ENCODE results near the gene BRF1. TPM values are rescaled to one million over a fixed set of nuclear protein-coding genes. Genes with fewer than 3 reads are reported as not detected.
A peak's percentile ranks its signal among the peaks of the same experiment; 100 is the strongest.

Gene BRF1
- total and polyA plus RNA-seq, 2 of the 8 experiments (the other 6 are each of a cell fraction or from before 2014, with no cell fraction given), result 7.7 to 18.3 TPM

GRCh38 chr14:105177082-105177481 lies 123.7 kb downstream of the BRF1 start:
- Histone ChIP-seq H4K91ac (replicated peaks; ENCODE audit: insufficient read length, low read length) (no peak overlapping the region), H2AK5ac (ENCODE audit: low read depth, low read length) (no peak overlapping the region), H4K8ac (ENCODE audit: extremely low read depth, insufficient read depth, low read length) (peak overlapping the region; percentile 51; the same call in 1 of the 2 replicates), H3K4ac (replicated peaks; ENCODE audit: insufficient read length, low read depth, low read length) (no peak overlapping the region), H3K4me2 (ENCODE audit: insufficient read depth in 1 of 2, low read depth in 2 of 2, low read length in 2 of 2) (no peak overlapping the region), H2AFZ (ENCODE audit: low read length) (no peak overlapping the region), H3K36me3 (ENCODE audit: control insufficient read depth in 2 of 4, insufficient read depth in 4 of 4, low read length in 3 of 4) (no peaks in the 10 kb centered on the region), H2BK120ac (replicated peaks; ENCODE audit: low read depth, low read length) (no peak overlapping the region), H2BK15ac (ENCODE audit: low read length) (no peak overlapping the region), H3K4me3 (ENCODE audit: extremely low read depth in 1 of 4, insufficient read depth in 2 of 4, low read depth in 3 of 4, low read length in 4 of 4) (no peak overlapping the region), H4K5ac (ENCODE audit: insufficient read length, low read depth, low read length) (no peak overlapping the region), H3K9ac (replicated peaks in 1 of 4; ENCODE audit: extremely low read depth in 1 of 4, low read depth in 3 of 4, low read length in 3 of 4) (no peak overlapping the region), H3K18ac (ENCODE audit: extremely low read depth, low read length) (no peak overlapping the region), H3K79me1 (ENCODE audit: low read depth, low read length) (no peaks in the 10 kb centered on the region; the same call in 1 of the 2 replicates), H2BK20ac (ENCODE audit: low read length) (no peak overlapping the region), H3K23ac (ENCODE audit: insufficient read length) (no peak overlapping the region), H3K4me1 (replicated peaks in 1 of 4; ENCODE audit: control insufficient read depth in 3 of 4, insufficient read depth in 4 of 4, low read length in 3 of 4) (peaks cover 0 to 4% (median 1%) of the 10 kb centered on the region in 4 experiments; a peak in 1 of 7 replicates), H3K27ac (ENCODE audit: low read depth, low read length) (no peak overlapping the region), H3K14ac (ENCODE audit: insufficient read length) (no peak overlapping the region), H2BK12ac (ENCODE audit: low read depth, low read length) (no peak overlapping the region), H3K23me2 (ENCODE audit: low read depth, low read length) (peaks cover 3% of the 10 kb centered on the region; the same call in 1 of the 2 replicates), H2BK5ac (ENCODE audit: low read depth, low read length) (no peak overlapping the region), H3K27me3 (replicated peaks in 1 of 4; ENCODE audit: control insufficient read depth in 3 of 4, extremely low read depth in 1 of 4, insufficient read depth in 3 of 4, low read length in 3 of 4) (peaks cover 0 to 7% (median 5%) of the 10 kb centered on the region in 4 experiments; a peak in 4 of 7 replicates), H3K56ac (replicated peaks; ENCODE audit: insufficient read length, low read depth, low read length) (no peak overlapping the region), H3K79me2 (ENCODE audit: control insufficient read depth in 1 of 2, insufficient read depth in 2 of 2, low read length in 2 of 2) (no peaks in the 10 kb centered on the region), H4K20me1 (replicated peaks in 1 of 2; ENCODE audit: control insufficient read depth in 1 of 2, insufficient read depth in 2 of 2, low read length in 2 of 2) (peaks cover 5 to 8% of the 10 kb centered on the region in 2 experiments), H3K9me3 (ENCODE audit: insufficient read depth in 2 of 2, low read depth in 1 of 2, low read length in 1 of 2) (no peaks in the 10 kb centered on the region)
- FAIRE-seq (no peak), DNase-seq (ENCODE audit: low read depth in 1 of 2, low spot score in 2 of 2) (no peak)
- TF ChIP-seq TCF12 (IDR thresholded peaks at IDR 0.05; ENCODE audit: low read depth, low read length), result no peak
- no peak for TF ChIP-seq KDM4A (IDR thresholded peaks at IDR 0.05; ENCODE audit: low read depth, low read length, severe bottlenecking)
- no peak for TF ChIP-seq BCL11A (IDR thresholded peaks at IDR 0.05; ENCODE audit: low read depth in 2 of 2, low read length in 2 of 2)
- no peak for TF ChIP-seq ZNF274 (IDR thresholded peaks at IDR 0.05; ENCODE audit: borderline replicate concordance, extremely low read depth, low read length)
- no peak for TF ChIP-seq CHD1 (IDR thresholded peaks at IDR 0.05; ENCODE audit: low read depth, low read length)
- TF ChIP-seq CBX8 (IDR thresholded peaks at IDR 0.05; ENCODE audit: borderline replicate concordance, low read depth, low read length), result no peak
- TF ChIP-seq FOSL1 (IDR thresholded peaks at IDR 0.05; ENCODE audit: insufficient read depth, low read depth, low read length), result no peak
- no peak for TF ChIP-seq SAP30 (IDR thresholded peaks at IDR 0.05; ENCODE audit: insufficient read depth, insufficient replicate concordance, low read length)
- no peak for TF ChIP-seq CEBPB (IDR thresholded peaks at IDR 0.05; ENCODE audit: low read depth, low read length)
- TF ChIP-seq, protein P1, sequence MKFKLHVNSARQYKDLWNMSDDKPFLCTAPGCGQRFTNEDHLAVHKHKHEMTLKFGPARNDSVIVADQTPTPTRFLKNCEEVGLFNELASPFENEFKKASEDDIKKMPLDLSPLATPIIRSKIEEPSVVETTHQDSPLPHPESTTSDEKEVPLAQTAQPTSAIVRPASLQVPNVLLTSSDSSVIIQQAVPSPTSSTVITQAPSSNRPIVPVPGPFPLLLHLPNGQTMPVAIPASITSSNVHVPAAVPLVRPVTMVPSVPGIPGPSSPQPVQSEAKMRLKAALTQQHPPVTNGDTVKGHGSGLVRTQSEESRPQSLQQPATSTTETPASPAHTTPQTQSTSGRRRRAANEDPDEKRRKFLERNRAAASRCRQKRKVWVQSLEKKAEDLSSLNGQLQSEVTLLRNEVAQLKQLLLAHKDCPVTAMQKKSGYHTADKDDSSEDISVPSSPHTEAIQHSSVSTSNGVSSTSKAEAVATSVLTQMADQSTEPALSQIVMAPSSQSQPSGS (IDR thresholded peaks at IDR 0.05; ENCODE audit: low read length), result no peak
- POLR2A ChIA-PET (ENCODE audit: partially characterized antibody), result interaction anchor here (2.3 kb wide), 1 partner anchor 8 kb away, joined by 6 read pairs; the partner anchor contains the start of gene JAG2
- 84% methylated on average over 10 of the region's 11 CpGs; no CpG with 5 or more reads in 1 of the 2 experiments for WGBS, 2 experiments (ENCODE audit: extremely low coverage in 1 of 2, insufficient coverage in 1 of 2, insufficient read length in 1 of 2, insufficient replicate concordance in 2 of 2, low coverage in 1 of 2, low lambda C conversion rate in 2 of 2, missing lambda C conversion rate in 1 of 2)
- CTCF ChIA-PET (ENCODE audit: partially characterized antibody), result interaction anchor here (0.8 to 1.6 kb wide), 4 partner anchors 12 to 175 kb away, joined by 3 to 6 read pairs (median 4); no protein-coding TSS in a partner anchor
